Gastroesophageal sphincter (tissue), 3 donors: ENCODE results near the gene ASB1.

Source experiments
- CTCF ChIP-seq, 4 experiments: fragments of 200-600 bp in 2 of 4; fragments of 450-650 bp in 2 of 4; sonication (generic) in 1 of 4; IDR thresholded peaks; one replicate each; pipeline ENCODE4 v1.5.1; 2017 to 2019; ENCODE audit warnings: antibody characterized with exemption in 4 of 4, mild to moderate bottlenecking in 2 of 4, moderate library complexity in 2 of 4
- EP300 ChIP-seq: sonication (generic); formaldehyde crosslinking; IDR thresholded peaks from one replicate; pipeline ENCODE4 v1.6.1; 2017; ENCODE audit warnings: antibody characterized with exemption, mild to moderate bottlenecking
- POLR2A ChIP-seq, 2 donors: fragments of 450-650 bp; IDR thresholded peaks; one replicate each; pipeline ENCODE4 v1.6.1; 2017; ENCODE audit warnings: antibody characterized with exemption in 2 of 2, mild to moderate bottlenecking in 2 of 2, moderate library complexity in 1 of 2
- POLR2AphosphoS5 ChIP-seq: sonication (generic); formaldehyde crosslinking; IDR thresholded peaks from one replicate; pipeline ENCODE4 v1.6.1; 2017; ENCODE audit warnings: antibody characterized with exemption

GRCh38 chr2:238494573-238494961, 67.8 kb downstream of the ASB1 start:
- TF ChIP-seq CTCF (IDR thresholded peaks at IDR 0.05) = no peak
- TF ChIP-seq POLR2AphosphoS5 = no peak
- TF ChIP-seq POLR2A (IDR thresholded peaks at IDR 0.05) = no peak
- no peak for TF ChIP-seq EP300
